Tibial nerve (tissue), 4 donors: ENCODE results near the gene GALNTL6.

Source experiments
- CTCF ChIP-seq, 5 experiments: fragments of 200-600 bp in 3 of 5; fragments of 450-650 bp in 2 of 5; sonication (generic) in 3 of 5; IDR thresholded peaks; one replicate each; pipeline ENCODE4 v1.5.1; 2016 to 2019; ENCODE audit warnings: antibody characterized with exemption in 5 of 5, mild to moderate bottlenecking in 3 of 5, moderate library complexity in 2 of 5
- EP300 ChIP-seq, 2 donors: sonication (generic); formaldehyde crosslinking; IDR thresholded peaks; one replicate each; pipeline ENCODE4 v1.6.1; 2017; ENCODE audit warnings: antibody characterized with exemption in 2 of 2, mild to moderate bottlenecking in 1 of 2
- POLR2A ChIP-seq, 2 donors: fragments of 450-650 bp; IDR thresholded peaks; one replicate each; pipeline ENCODE4 v1.6.1; 2017; ENCODE audit warnings: antibody characterized with exemption in 2 of 2, mild to moderate bottlenecking in 2 of 2, moderate library complexity in 2 of 2

- no peak for TF ChIP-seq POLR2A (IDR thresholded peaks at IDR 0.05)
- TF ChIP-seq CTCF (IDR thresholded peaks at IDR 0.05) = no peak
- TF ChIP-seq EP300 (IDR thresholded peaks at IDR 0.05) = no peak
Observed at GRCh38 chr4:172778583-172778982, 965.4 kb downstream of the GALNTL6 start.
